NCI-H1930 (cell line): ENCODE data around the gene MAML3.

Source experiments
- DNase-seq, 2 experiments: peaks; one replicate each; lab custom pipeline; 2025; lab: John Stamatoyannopoulos, UW

The MAML3 gene

GRCh38 chr4:139756391-139757180, 397.4 kb downstream of the MAML3 start:
- DNase-seq, result no peak

- no peak for DNase-seq
Measured at GRCh38 chr4:139754938-139755337, 399.0 kb downstream of the MAML3 start.

GRCh38 chr4:139753686-139754085, 400.3 kb downstream of the MAML3 start:
- no peak for DNase-seq

GRCh38 chr4:139749835-139750498, 404.0 kb downstream of the MAML3 start:
- no peak for DNase-seq

GRCh38 chr4:139749338-139749737, 404.6 kb downstream of the MAML3 start:
- no peak for DNase-seq

GRCh38 chr4:139746431-139747171, 407.4 kb downstream of the MAML3 start:
- DNase-seq, result no peak

GRCh38 chr4:139745111-139745639, 408.8 kb downstream of the MAML3 start:
- no peak for DNase-seq

GRCh38 chr4:139744232-139744631, 409.8 kb downstream of the MAML3 start:
- DNase-seq, result no peak

- no peak for DNase-seq
Measured at GRCh38 chr4:139743027-139743426, 411.0 kb downstream of the MAML3 start.

- DNase-seq, result no peak
Measured at GRCh38 chr4:139740531-139741041, 413.4 kb downstream of the MAML3 start.

GRCh38 chr4:139740121-139740520, 413.9 kb downstream of the MAML3 start:
- DNase-seq, result no peak

- no peak for DNase-seq
Measured at GRCh38 chr4:139738846-139739613, 415.0 kb downstream of the MAML3 start.

GRCh38 chr4:139736661-139737060, 417.3 kb downstream of the MAML3 start:
- DNase-seq, result no peak

- no peak for DNase-seq
Measured at GRCh38 chr4:139736274-139736660, 417.7 kb downstream of the MAML3 start.

- DNase-seq, result peak in 1 of 2 experiments; percentile 54
Measured at GRCh38 chr4:139735381-139736273, 418.4 kb downstream of the MAML3 start.

GRCh38 chr4:139734875-139735380, 419.1 kb downstream of the MAML3 start:
- DNase-seq, result peak; percentile 90 to 94

GRCh38 chr4:139734201-139734874, 419.6 kb downstream of the MAML3 start:
- DNase-seq, result no peak

GRCh38 chr4:139732991-139733570, 420.9 kb downstream of the MAML3 start:
- no peak for DNase-seq

GRCh38 chr4:139728840-139729239, 425.1 kb downstream of the MAML3 start:
- no peak for DNase-seq
